GM12878 (cell line): Measurements from ENCODE around the gene TIMM10B. TPM values are rescaled to one million over a fixed set of nuclear protein-coding genes. Genes with fewer than 3 reads are reported as not detected.

Experiments
- ATAC-seq: fragments of 200-7000 bp; cut with Tn5 transposase; 3 replicates; pipeline ENCODE4 v1.9.1; 2020; ENCODE audit warnings: mild to moderate bottlenecking, moderate library complexity
- BruUV-seq: library from RNA; stranded (reverse); fragments of 400-500 nt; replicated peaks from 2 replicates; lab custom pipeline; 2021; lab: Mats Ljungman, UMichigan
- CTCF ChIA-PET: fragments of 300-600 bp; sonication (Branson Sonifier 250); formaldehyde crosslinking; extraction: SDS; loops from one replicate; lab custom pipeline; 2021; ENCODE audit warnings: inconsistent platforms; lab: Yijun Ruan, JAX
- POLR2A ChIA-PET: fragments of 350-600 bp; formaldehyde crosslinking; extraction: SDS; loops from one replicate; lab custom pipeline; 2021; ENCODE audit warnings: inconsistent platforms; lab: Charles Lee
- RAD21 ChIA-PET: fragments of 300-600 bp; sonication (Branson Sonifier 250); formaldehyde crosslinking; loops from one replicate; lab custom pipeline; 2023; ENCODE audit warnings: antibody characterized with exemption; ENCODE audit not compliant: unreplicated experiment; lab: Charles Lee
- SMC1A ChIA-PET: fragments of 300-600 bp; sonication (Branson Sonifier 250); formaldehyde crosslinking; loops from one replicate; lab custom pipeline; 2023; ENCODE audit not compliant: unreplicated experiment, uncharacterized antibody; lab: Charles Lee
- DNase-seq: peaks from one replicate; pipeline ENCODE4 v3.0.0-alpha.2; 2011; ENCODE audit warnings: low read depth, low spot score
- FAIRE-seq: peaks from 3 replicates; lab custom pipeline; 2011; peaks lifted over from hg19 to GRCh38; lab: Jason Lieb, UNC
- H2AFZ ChIP-seq: 2 replicates; pipeline ENCODE4 v1.6.0; 2011; ENCODE audit warnings: low read depth, low read length, control low read depth; ENCODE audit not compliant: control insufficient read depth
- H3K27ac ChIP-seq: 2 replicates; pipeline ENCODE4 v1.5.1; 2011; ENCODE audit warnings: control low read depth; ENCODE audit not compliant: control insufficient read depth, insufficient read depth
- H3K27me3 ChIP-seq, 2 experiments: replicated peaks in 1 of 2; 2 replicates each; pipeline versions ENCODE4 v1.6.0 to v1.6.1; 2011; ENCODE audit warnings: low read length in 1 of 2; ENCODE audit not compliant: control insufficient read depth in 2 of 2, insufficient read depth in 2 of 2
- H3K36me3 ChIP-seq, 2 experiments: 2 replicates each; pipeline ENCODE4 v1.5.1; 2011; ENCODE audit warnings: low read length in 1 of 2; ENCODE audit not compliant: control insufficient read depth in 2 of 2, insufficient read depth in 2 of 2
- H3K4me1 ChIP-seq: 2 replicates; pipeline ENCODE4 v1.6.1; 2011; ENCODE audit warnings: mild to moderate bottlenecking, low read length, moderate library complexity, mixed read lengths; ENCODE audit not compliant: control insufficient read depth, insufficient read depth
- H3K4me2 ChIP-seq: 2 replicates; pipeline ENCODE4 v1.6.0; 2011; ENCODE audit warnings: control low read depth; ENCODE audit not compliant: control insufficient read depth, insufficient read depth
- H3K4me3 ChIP-seq: fragments of 200-600 bp; sonication (generic); 2 replicates; pipeline ENCODE4 v1.5.1; 2016
- H3K79me2 ChIP-seq: 2 replicates; pipeline ENCODE4 v1.6.0; 2011; ENCODE audit warnings: low read length; ENCODE audit not compliant: control insufficient read depth, insufficient read depth
- H3K9ac ChIP-seq: 2 replicates; pipeline ENCODE4 v1.8.0; 2011; ENCODE audit warnings: low read length, control low read depth, mixed read lengths; ENCODE audit not compliant: control insufficient read depth, insufficient read depth
- H3K9me3 ChIP-seq: replicated peaks from 3 replicates; pipeline ENCODE4 v1.5.1; 2011; ENCODE audit warnings: mild to moderate bottlenecking, low read length; ENCODE audit not compliant: control insufficient read depth, insufficient read depth
- H4K20me1 ChIP-seq: 2 replicates; pipeline ENCODE4 v1.6.0; 2011; ENCODE audit not compliant: control insufficient read depth, insufficient read depth
- EED ChIP-seq: sonication (generic); IDR thresholded peaks from 2 replicates; pipeline ENCODE4 v1.6.1; 2016; ENCODE audit warnings: antibody characterized with exemption, low read depth
- EP300 ChIP-seq, 2 experiments: fragments of 150-350 bp in 1 of 2; IDR thresholded peaks; 2 replicates each; pipeline ENCODE4 v1.6.1; 2011 to 2012; ENCODE audit warnings: low read depth in 2 of 2, low read length in 2 of 2, borderline replicate concordance in 1 of 2, improper control_type of control experiment in 1 of 2, inconsistent platforms in 1 of 2; ENCODE audit not compliant: control insufficient read depth in 1 of 2
- IKZF1 ChIP-seq: fragments of 450-650 bp; conservative IDR thresholded peaks from 2 replicates; pipeline ENCODE4 v1.6.1; 2017; ENCODE audit warnings: antibody characterized with exemption, mild to moderate bottlenecking
- IKZF2 ChIP-seq, 2 experiments: fragments of 450-650 bp; IDR thresholded peaks; 2 replicates each; pipeline ENCODE4 v1.6.1; 2017; ENCODE audit warnings: mild to moderate bottlenecking in 2 of 2, moderate library complexity in 2 of 2
- RAD21 ChIP-seq: IDR thresholded peaks from 2 replicates; pipeline ENCODE4 v1.6.1; 2011; ENCODE audit warnings: mild to moderate bottlenecking, low read depth, low read length, moderate library complexity; ENCODE audit not compliant: insufficient read depth
- RUNX3 ChIP-seq: IDR thresholded peaks from 2 replicates; pipeline ENCODE4 v1.6.1; 2012; ENCODE audit warnings: low read length, inconsistent platforms
- SMAD5 ChIP-seq: IDR thresholded peaks from 2 replicates; pipeline ENCODE4 v1.6.1; 2016; ENCODE audit warnings: antibody characterized with exemption, low read depth
- TCF7 ChIP-seq: IDR thresholded peaks from 2 replicates; pipeline ENCODE4 v1.6.1; 2014; ENCODE audit warnings: antibody characterized with exemption, borderline replicate concordance
- WGBS: methylation state at CpG from one replicate; pipeline ENCODE4 v1.1.6; 2016; ENCODE audit warnings: low lambda C conversion rate; ENCODE audit not compliant: insufficient replicate concordance, insufficient coverage; ENCODE audit errors: missing lambda C conversion rate; 5-methylcytosine and 5-hydroxymethylcytosine counted together
- in situ Hi-C: fragments of 300-500 bp; cut with MboI; formaldehyde crosslinking; loops from 9 replicates; pipeline ENCODE4 v1.14.3; 2018; ENCODE audit warnings: mixed read lengths
- intact Hi-C: fragments of 100-400 bp; cut with micrococcal nuclease; formaldehyde crosslinking; loops from one replicate; pipeline ENCODE4 v1.14.2; 2022; ENCODE audit not compliant: unreplicated experiment
- polyA plus RNA-seq, 11 experiments: library from polyadenylated mRNA; depleted of rRNA in 4 of 11; unstranded in 6 of 11; stranded (reverse) in 5 of 11; fragments of >200 nt; fragmentation: Nextera tagmentation in 4 of 11; fragmentation: Illumina TruSeq in 1 of 11; extraction: Ambion mirVana in 4 of 11; extraction: Trizol in 1 of 11; gene quantifications; 1 replicate in 1 of 11; 2 replicates in 10 of 11; pipeline versions ENCODE4 v1.2.1 to v1.2.3, GENCODE V29; 2011 to 2016; ENCODE audit warnings: inconsistent platforms in 2 of 11, missing spikeins in 2 of 11, low read depth in 1 of 11
- total RNA-seq, 4 experiments: library from RNA; depleted of rRNA in 3 of 4; stranded (reverse); fragments of >200 nt in 3 of 4; fragmentation: Illumina TruSeq in 1 of 4; extraction: Trizol in 1 of 4; gene quantifications; 2 replicates each; pipeline versions ENCODE4 v1.2.1 to v1.2.3, GENCODE V29; 2013 to 2021
- TF ChIP-seq, protein P1 (sequence below): fragments of 450-650 bp; IDR thresholded peaks from 2 replicates; pipeline ENCODE4 v1.6.1; 2017; ENCODE audit warnings: low read depth, mild to moderate bottlenecking, moderate library complexity

Gene TIMM10B
- total and polyA plus RNA-seq, 10 of the 15 experiments (the other 5 are each of a cell fraction or from before 2014, with no cell fraction given): 30.3 to 126 (median 53.1) TPM

- Histone ChIP-seq H3K27ac (peak overlapping the region; percentile 8; the same call in 1 of the 2 replicates), H3K4me2 (no peak overlapping the region), H3K4me1 (peaks cover 11% of the 10 kb centered on the region), H3K36me3 (peaks cover 0 to 12% of the 10 kb centered on the region in 2 experiments; a peak in 2 of 4 replicates), H3K4me3 (no peak overlapping the region), H3K9me3 (no peaks in the 10 kb centered on the region), H3K27me3 (no peaks in the 10 kb centered on the region), H3K9ac (no peak overlapping the region), H4K20me1 (no peaks in the 10 kb centered on the region), H2AFZ (no peak overlapping the region), H3K79me2 (peaks cover 23% of the 10 kb centered on the region)
- in situ Hi-C loops: no loop called here
- no peak for ATAC-seq
- ChIA-PET RAD21 (interaction anchor here (0.9 to 3.4 kb wide), 2 partner anchors 107 to 197 kb away, joined by 3 to 14 read pairs; partner anchors contain the start of gene MRPL17), SMC1A (interaction anchor here (1.4 to 2.4 kb wide), 4 partner anchors 9 to 108 kb away, joined by 5 to 8 read pairs (median 6); no protein-coding TSS in a partner anchor), POLR2A (interaction anchor here (0.9 to 1.5 kb wide), 5 partner anchors 9 to 251 kb away, joined by 3 to 5 read pairs (median 4); partner anchors contain the start of gene DNHD1), CTCF (interaction anchor here (0.9 to 10.7 kb wide), 6 partner anchors 11 to 197 kb away, joined by 3 to 119 read pairs (median 8); partner anchors contain the start of genes DNHD1 and MRPL17)
- no peak for DNase-seq
- FAIRE-seq: no peak
- 31% methylated on average over 3 of the region's 3 CpGs for WGBS
- BruUV-seq: no TSS peak
- intact Hi-C loops: loop anchor here (10.0 kb wide), 2 partner anchors 251 to 1039 kb away; partner anchors contain the start of genes CNGA4 and FHIP1B
- no peak for TF ChIP-seq RAD21
- 0 out of 2 replicates have a peak, but pooled peaks have one; percentile 20 for TF ChIP-seq IKZF1
- peak; percentile 21 to 34; a peak in 1 of 4 replicates for TF ChIP-seq IKZF2 (IDR thresholded peaks at IDR 0.05)
- no peak for TF ChIP-seq SMAD5
- peak; percentile 81; the same call in 1 of the 2 replicates for TF ChIP-seq TCF7
- TF ChIP-seq RUNX3: peak; percentile 82
- no peak for TF ChIP-seq EP300 (IDR thresholded peaks at IDR 0.05; ENCODE audit: borderline replicate concordance in 1 of 2, control insufficient read depth in 1 of 2, low read depth in 2 of 2, low read length in 2 of 2)
- TF ChIP-seq, protein P1, sequence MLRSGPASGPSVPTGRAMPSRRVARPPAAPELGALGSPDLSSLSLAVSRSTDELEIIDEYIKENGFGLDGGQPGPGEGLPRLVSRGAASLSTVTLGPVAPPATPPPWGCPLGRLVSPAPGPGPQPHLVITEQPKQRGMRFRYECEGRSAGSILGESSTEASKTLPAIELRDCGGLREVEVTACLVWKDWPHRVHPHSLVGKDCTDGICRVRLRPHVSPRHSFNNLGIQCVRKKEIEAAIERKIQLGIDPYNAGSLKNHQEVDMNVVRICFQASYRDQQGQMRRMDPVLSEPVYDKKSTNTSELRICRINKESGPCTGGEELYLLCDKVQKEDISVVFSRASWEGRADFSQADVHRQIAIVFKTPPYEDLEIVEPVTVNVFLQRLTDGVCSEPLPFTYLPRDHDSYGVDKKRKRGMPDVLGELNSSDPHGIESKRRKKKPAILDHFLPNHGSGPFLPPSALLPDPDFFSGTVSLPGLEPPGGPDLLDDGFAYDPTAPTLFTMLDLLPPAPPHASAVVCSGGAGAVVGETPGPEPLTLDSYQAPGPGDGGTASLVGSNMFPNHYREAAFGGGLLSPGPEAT: no peak
- 0 out of 2 replicates have a peak, but pooled peaks have one; percentile 28 for TF ChIP-seq EED
Observed at GRCh38 chr11:6486256-6486655, 5.0 kb downstream of the TIMM10B start.
